Measurements from ENCODE around the gene SDCBP2. TPM values are rescaled to one million over a fixed set of nuclear protein-coding genes. Genes with fewer than 3 reads are reported as not detected.

Gene SDCBP2
- total RNA-seq, 1 experiment from 2014 or later = 4.8 TPM

GRCh38 chr20:1275919-1276318 is 53.0 kb downstream of the SDCBP2 start:
- DNase-seq (ENCODE audit: low read depth) = no peak

GRCh38 chr20:1274485-1275311 is 54.2 kb downstream of the SDCBP2 start:
- DNase-seq (ENCODE audit: low read depth) = no peak

GRCh38 chr20:1273366-1273765 is 55.6 kb downstream of the SDCBP2 start:
- DNase-seq (ENCODE audit: low read depth) = no peak

DNA sequence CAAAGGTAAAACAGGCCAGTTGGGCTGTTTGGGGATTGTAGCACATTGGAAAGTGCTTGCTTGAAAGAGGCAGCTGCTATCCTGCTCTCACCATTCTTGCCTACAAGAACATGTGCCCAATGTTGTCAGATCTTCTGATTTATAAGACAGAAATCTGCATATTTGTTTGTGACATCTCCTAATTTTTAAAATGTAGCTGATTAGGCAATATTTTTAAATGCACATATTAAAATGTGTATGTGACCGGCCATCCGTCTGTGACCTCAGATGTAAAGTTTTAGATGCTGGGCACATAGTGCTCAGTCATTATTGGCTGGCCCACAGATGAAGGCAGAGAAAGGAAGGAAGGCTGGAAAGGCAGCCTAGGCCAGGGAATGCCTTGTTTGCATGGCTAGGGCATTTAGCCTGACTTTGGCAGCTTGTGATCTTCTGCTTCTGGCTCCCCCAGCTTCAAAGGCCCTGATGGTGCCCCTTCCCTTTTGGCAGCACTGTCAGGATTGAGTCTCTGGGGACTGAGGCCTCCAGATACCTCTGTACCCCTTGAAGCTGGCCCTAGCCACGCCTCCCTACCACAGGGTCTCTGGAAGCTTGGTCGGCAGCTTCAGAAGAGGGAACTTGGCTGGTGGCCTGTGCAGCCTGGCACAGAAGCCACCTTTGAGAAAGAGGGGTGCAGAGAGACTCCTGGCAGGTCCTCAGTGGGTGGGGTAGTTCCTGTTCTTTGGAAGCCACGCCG is 56.4 kb downstream of the SDCBP2 start:
- no peak for DNase-seq (ENCODE audit: low read depth)

- DNase-seq (ENCODE audit: low read depth) = no peak
Observed at GRCh38 chr20:1269850-1270249, 59.1 kb downstream of the SDCBP2 start.

- DNase-seq (ENCODE audit: low read depth) = no peak
Observed at GRCh38 chr20:1269235-1269634, 59.7 kb downstream of the SDCBP2 start.

DNA sequence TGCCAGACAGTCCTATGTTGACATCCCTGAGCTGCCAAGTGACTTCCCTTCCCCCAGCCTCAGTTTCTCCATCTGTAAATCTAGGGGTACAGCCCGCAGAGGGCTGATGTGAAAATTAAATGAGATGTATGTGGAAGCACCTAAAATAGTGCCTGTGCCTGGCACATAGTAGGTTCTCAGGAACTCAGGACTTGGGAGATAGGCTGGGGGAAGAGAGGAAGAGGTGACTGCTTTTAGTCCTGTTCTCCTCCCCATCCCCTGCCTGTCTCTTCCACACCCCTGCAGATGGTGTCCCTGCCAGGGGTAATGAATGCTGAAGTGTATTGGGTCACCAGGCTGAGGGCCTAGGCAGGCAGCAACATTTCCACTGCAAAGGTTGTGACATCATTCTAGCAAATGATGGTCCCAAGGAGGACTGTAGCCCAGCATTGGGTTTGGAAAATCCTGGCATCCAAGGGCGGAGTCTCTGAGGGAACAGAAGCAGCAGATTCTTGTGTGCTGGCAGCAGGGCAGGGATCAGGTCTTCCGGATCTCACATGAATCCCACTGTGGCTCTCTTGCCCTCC is 61.0 kb downstream of the SDCBP2 start:
- DNase-seq (ENCODE audit: low read depth) = no peak

DNA sequence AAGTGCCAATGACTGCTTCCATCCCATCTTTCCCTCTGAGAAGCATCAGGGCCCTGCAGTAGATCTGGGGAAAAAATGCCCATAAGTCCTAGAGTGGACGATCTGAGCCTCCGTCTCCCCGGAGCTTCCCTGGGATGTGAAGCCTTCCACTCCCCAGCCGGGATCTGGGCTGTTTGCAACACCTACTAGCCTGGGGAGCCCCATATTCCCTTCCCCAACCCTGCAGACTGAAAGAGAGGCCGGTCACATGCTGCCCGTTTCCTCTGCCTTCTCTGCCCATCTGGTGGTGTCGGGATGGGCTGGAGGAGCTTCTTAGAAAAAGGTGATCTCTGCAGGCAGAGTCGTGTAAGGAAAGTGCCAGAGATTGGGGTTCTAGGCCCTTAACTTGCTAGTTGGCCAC is 61.8 kb downstream of the SDCBP2 start:
- no peak for DNase-seq (ENCODE audit: low read depth)

DNA sequence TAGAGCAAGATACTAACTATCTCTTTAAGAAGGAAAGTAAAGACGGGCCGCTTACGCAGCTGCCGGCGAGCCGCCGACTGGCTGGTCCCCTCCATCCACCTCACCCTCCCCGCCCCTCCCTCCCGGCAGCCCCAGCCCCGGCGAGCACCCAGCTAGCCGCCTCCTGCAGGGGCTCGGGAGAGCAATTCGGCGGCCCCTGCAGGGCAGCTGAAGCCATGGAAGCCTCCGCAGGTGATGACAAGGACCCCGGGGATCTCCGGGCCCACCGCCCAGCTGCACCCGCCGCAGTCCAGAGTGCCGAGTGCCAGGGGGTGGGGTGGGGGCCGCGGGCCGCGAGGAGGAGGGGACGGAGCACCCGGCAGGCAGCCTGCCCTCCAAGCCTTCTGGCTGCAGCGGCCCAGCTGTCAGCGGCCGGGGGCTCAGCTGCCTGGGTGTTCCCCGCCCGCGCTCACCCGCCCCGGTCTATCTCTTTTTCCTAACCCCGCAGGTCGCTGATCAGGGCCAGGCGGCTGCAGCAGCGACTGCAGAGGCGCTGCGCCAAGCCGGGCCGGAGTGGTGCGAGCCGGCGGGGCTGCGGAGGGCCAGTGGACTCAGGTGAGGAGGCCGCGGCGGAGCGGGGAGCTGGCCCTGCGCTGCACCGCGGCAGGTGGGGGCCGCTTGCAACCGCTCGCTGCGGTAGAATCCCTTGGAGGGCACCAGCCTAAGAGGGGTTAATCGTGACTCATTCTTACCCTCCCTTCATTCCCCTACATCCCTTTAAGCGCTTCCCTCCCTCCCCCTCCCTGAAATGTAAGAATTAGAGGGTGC is 62.6 kb downstream of the SDCBP2 start, which contains the start of gene SNPH:
TSS of gene SNPH (plus strand) at position 128 of the 807 bp plus-strand sequence. CDS start 29,946 bp downstream, outside the sequence.
- peak; percentile 85 for DNase-seq (ENCODE audit: low read depth)

- no peak for DNase-seq (ENCODE audit: low read depth)
Observed at GRCh38 chr20:1265916-1266166, 63.1 kb downstream of the SDCBP2 start.

DNA sequence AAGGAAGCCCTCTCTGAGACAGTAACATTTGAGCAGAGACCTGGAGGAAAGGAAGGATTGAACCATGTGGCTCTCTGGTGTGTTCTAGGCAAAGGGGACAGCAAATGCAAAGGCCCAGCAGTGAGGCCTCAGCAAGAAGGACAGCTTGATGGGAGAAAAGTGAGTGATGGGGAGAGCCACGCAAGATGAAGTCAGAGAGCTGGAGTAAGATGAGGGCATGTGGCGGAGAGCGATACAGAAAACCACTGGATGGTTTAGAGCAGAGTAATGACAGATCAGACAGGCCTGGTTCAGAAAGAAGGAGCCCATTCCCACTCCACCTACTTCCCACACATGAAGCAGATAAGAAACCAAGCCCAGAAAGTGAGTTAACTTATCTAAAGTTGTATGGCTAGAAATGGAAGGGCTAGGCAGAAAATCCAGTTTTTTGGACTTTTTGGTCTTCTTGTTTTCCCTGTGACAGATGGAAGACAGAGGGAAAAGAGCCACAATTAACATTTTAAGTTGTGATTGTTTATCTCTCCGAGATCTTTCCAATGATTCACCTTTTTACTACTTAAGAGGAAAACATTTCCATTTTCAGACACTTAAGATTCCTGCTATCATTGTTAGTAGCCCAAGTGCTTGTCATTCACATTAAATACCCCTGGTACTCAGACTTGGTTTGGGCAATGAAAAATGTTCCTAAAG is 63.6 kb downstream of the SDCBP2 start:
- peak; percentile 39 for DNase-seq (ENCODE audit: low read depth)

- no peak for DNase-seq (ENCODE audit: low read depth)
Observed at GRCh38 chr20:1264727-1265126, 64.2 kb downstream of the SDCBP2 start.

DNA sequence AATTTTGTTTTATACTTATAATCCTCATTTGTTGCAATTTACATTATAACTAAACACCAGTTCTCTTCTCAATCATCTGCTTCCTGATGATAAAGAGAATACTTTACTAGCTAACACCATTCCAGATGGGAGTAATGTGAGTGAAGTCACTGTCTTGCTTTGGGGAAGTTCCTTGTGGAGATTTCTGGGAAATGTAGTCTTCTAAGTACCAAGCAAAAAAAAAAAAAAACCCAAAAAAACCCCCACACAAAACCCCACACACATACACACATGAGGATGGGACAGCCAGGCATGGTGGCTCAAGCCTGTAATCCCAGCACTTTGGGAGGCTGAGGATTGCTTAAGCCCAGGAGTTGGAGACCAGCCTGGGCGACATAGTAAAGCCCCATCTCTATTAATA is 65.1 kb downstream of the SDCBP2 start:
- DNase-seq (ENCODE audit: low read depth) = peak; percentile 47

Other genes starting within 250 kb of the SDCBP2 start
- gene PSMF1, start 210.5 kb downstream of the SDCBP2 start, total RNA-seq (2014; rRNA removed; shearing (Covaris generic)) = 98.6 and 99.8 TPM in 2 replicates
- gene TMEM74B, start 144.2 kb downstream of the SDCBP2 start, total RNA-seq (2014; rRNA removed; shearing (Covaris generic)) = not detected in 2 replicates
- not detected in 2 replicates for gene C20orf202, start 125.7 kb downstream of the SDCBP2 start, total RNA-seq (2014; rRNA removed; shearing (Covaris generic))
- gene RAD21L1, start 103.1 kb downstream of the SDCBP2 start, total RNA-seq (2014; rRNA removed; shearing (Covaris generic)) = 0.98 and 1.4 TPM in 2 replicates
- 7.0 and 9.4 TPM in 2 replicates for gene SNPH, start 62.8 kb downstream of the SDCBP2 start, total RNA-seq (2014; rRNA removed; shearing (Covaris generic))
- 527 and 564 TPM in 2 replicates for gene FKBP1A, start 63.9 kb upstream of the SDCBP2 start, total RNA-seq (2014; rRNA removed; shearing (Covaris generic))
- gene NSFL1C, start 137.7 kb upstream of the SDCBP2 start, total RNA-seq (2014; rRNA removed; shearing (Covaris generic)) = 35.2 and 44.1 TPM in 2 replicates
- gene SIRPB2, start 162.3 kb upstream of the SDCBP2 start, total RNA-seq (2014; rRNA removed; shearing (Covaris generic)) = not detected in 2 replicates
- 0.36 and 0.68 TPM in 2 replicates for gene SIRPD, start 228.6 kb upstream of the SDCBP2 start, total RNA-seq (2014; rRNA removed; shearing (Covaris generic))

Measured in RPMI7951 (cell line).